Subcutaneous abdominal adipose tissue (tissue), 5 donors: ENCODE measurements around the gene NKD2.

Experiments used
- H3K27ac ChIP-seq: one replicate; pipeline ENCODE4 v1.7.0; 2013; ENCODE audit warnings: low read depth, mild to moderate bottlenecking, inconsistent platforms, low read length, moderate library complexity
- H3K27me3 ChIP-seq, 5 donors: one replicate each; pipeline ENCODE4 v1.7.0; 2013; ENCODE audit warnings: low read length in 5 of 5, inconsistent platforms in 1 of 5; ENCODE audit not compliant: control insufficient read depth in 5 of 5, insufficient read depth in 4 of 5
- H3K36me3 ChIP-seq, 5 donors: one replicate each; pipeline ENCODE4 v1.7.0; 2013; ENCODE audit warnings: low read length in 5 of 5; ENCODE audit not compliant: control insufficient read depth in 5 of 5, insufficient read depth in 5 of 5
- H3K4me1 ChIP-seq, 5 donors: one replicate each; pipeline ENCODE4 v1.7.0; 2013; ENCODE audit warnings: low read length in 5 of 5, mild to moderate bottlenecking in 3 of 5, moderate library complexity in 1 of 5; ENCODE audit not compliant: control insufficient read depth in 5 of 5, insufficient read depth in 5 of 5
- H3K4me3 ChIP-seq, 5 donors: one replicate each; pipeline ENCODE4 v1.7.0; 2013; ENCODE audit warnings: low read length in 5 of 5, low read depth in 1 of 5
- H3K9ac ChIP-seq, 5 donors: one replicate each; pipeline ENCODE4 v1.7.0; 2013; ENCODE audit warnings: low read length in 5 of 5, mild to moderate bottlenecking in 4 of 5, moderate library complexity in 3 of 5
- H3K9me3 ChIP-seq, 5 donors: one replicate each; pipeline ENCODE4 v1.7.0; 2013; ENCODE audit warnings: low read length in 5 of 5; ENCODE audit not compliant: control insufficient read depth in 5 of 5
- donor health status: healthy.
- donor health status: healthy.
- donor health status: healthy.
- donor health status: healthy.
- donor health status: healthy.

NKD2 gene

GRCh38 chr5:1054799-1055775 lies 46.5 kb downstream of the NKD2 start:
- Histone ChIP-seq H3K27me3 (no peaks in the 10 kb centered on the region), H3K4me1 (peaks cover 0 to 4% (median 0%) of the 10 kb centered on the region in 5 donors), H3K9ac (no peak overlapping the region), H3K4me3 (no peak overlapping the region), H3K36me3 (peaks cover 0 to 100% (median 85%) of the 10 kb centered on the region in 5 donors), H3K9me3 (no peaks in the 10 kb centered on the region), H3K27ac (no peak overlapping the region)

- Histone ChIP-seq H3K27me3 (no peaks in the 10 kb centered on the region), H3K9me3 (no peaks in the 10 kb centered on the region), H3K4me3 (no peak overlapping the region), H3K4me1 (no peaks in the 10 kb centered on the region), H3K9ac (no peak overlapping the region), H3K27ac (no peak overlapping the region), H3K36me3 (peaks cover 0 to 98% (median 85%) of the 10 kb centered on the region in 5 donors)
Observed at GRCh38 chr5:1055896-1056610, 47.5 kb downstream of the NKD2 start.

GRCh38 chr5:1056611-1057484 lies 48.2 kb downstream of the NKD2 start:
- Histone ChIP-seq H3K9ac (no peak overlapping the region), H3K36me3 (peaks cover 0 to 92% (median 77%) of the 10 kb centered on the region in 5 donors), H3K4me3 (no peak overlapping the region), H3K27ac (no peak overlapping the region), H3K4me1 (no peaks in the 10 kb centered on the region), H3K27me3 (no peaks in the 10 kb centered on the region), H3K9me3 (no peaks in the 10 kb centered on the region)

- Histone ChIP-seq H3K4me1 (no peaks in the 10 kb centered on the region), H3K9me3 (no peaks in the 10 kb centered on the region), H3K9ac (no peak overlapping the region), H3K4me3 (no peak overlapping the region), H3K27me3 (no peaks in the 10 kb centered on the region), H3K36me3 (peaks cover 0 to 91% (median 75%) of the 10 kb centered on the region in 5 donors), H3K27ac (no peak overlapping the region)
Observed at GRCh38 chr5:1057485-1058082, 49.0 kb downstream of the NKD2 start.

GRCh38 chr5:1058083-1058945 lies 49.7 kb downstream of the NKD2 start:
- Histone ChIP-seq H3K27me3 (no peaks in the 10 kb centered on the region), H3K9me3 (no peaks in the 10 kb centered on the region), H3K27ac (no peak overlapping the region), H3K4me1 (no peaks in the 10 kb centered on the region), H3K36me3 (peaks cover 0 to 91% (median 75%) of the 10 kb centered on the region in 5 donors), H3K4me3 (no peak overlapping the region), H3K9ac (no peak overlapping the region)

- Histone ChIP-seq H3K27me3 (no peaks in the 10 kb centered on the region), H3K9ac (no peak overlapping the region), H3K9me3 (no peaks in the 10 kb centered on the region), H3K4me3 (no peak overlapping the region), H3K27ac (no peak overlapping the region), H3K4me1 (no peaks in the 10 kb centered on the region), H3K36me3 (peaks cover 0 to 89% (median 75%) of the 10 kb centered on the region in 5 donors)
Observed at GRCh38 chr5:1058988-1059883, 50.6 kb downstream of the NKD2 start.

GRCh38 chr5:1059884-1060263 lies 51.3 kb downstream of the NKD2 start:
- Histone ChIP-seq H3K27me3 (no peaks in the 10 kb centered on the region), H3K9me3 (no peaks in the 10 kb centered on the region), H3K36me3 (peaks cover 0 to 89% (median 76%) of the 10 kb centered on the region in 5 donors), H3K9ac (no peak overlapping the region), H3K4me3 (no peak overlapping the region), H3K4me1 (no peaks in the 10 kb centered on the region), H3K27ac (no peak overlapping the region)

- H3K27me3 ChIP-seq = no peaks in the 10 kb centered on the region
- H3K4me1 ChIP-seq = no peaks in the 10 kb centered on the region
- H3K9ac ChIP-seq = no peak overlapping the region
- no peaks in the 10 kb centered on the region for H3K9me3 ChIP-seq
- no peak overlapping the region for H3K27ac ChIP-seq
- H3K4me3 ChIP-seq = no peak overlapping the region
- H3K36me3 ChIP-seq = peaks cover 0 to 89% (median 76%) of the 10 kb centered on the region in 5 donors
Observed at GRCh38 chr5:1060535-1060981, 52.0 kb downstream of the NKD2 start.
